Activated CD4-positive, alpha-beta memory T cell treated with anti-CD3 and anti-CD28 coated beads, Interleukin-2, amount 10 ng/mL, durations not matched to agents 7 days and 5 days (primary cell): Measurements from ENCODE around the gene SRSF12. TPM values are rescaled to one million over a fixed set of nuclear protein-coding genes. Genes with fewer than 3 reads are reported as not detected.

Experiments
- CTCF ChIA-PET: fragments of 350-600 bp; sonication (Branson Sonifier 250); formaldehyde crosslinking; loops from one replicate; lab custom pipeline; 2021; ENCODE audit warnings: antibody characterized with exemption, inconsistent platforms; lab: Charles Lee
- POLR2A ChIA-PET: fragments of 350-600 bp; sonication (Branson Sonifier 250); formaldehyde crosslinking; loops from one replicate; lab custom pipeline; 2021; ENCODE audit warnings: antibody characterized with exemption; lab: Charles Lee
- DNase-seq: peaks from one replicate; pipeline ENCODE4 v3.0.0-alpha.2; 2020
- H3K27ac Mint-ChIP-seq: one replicate; pipeline ENCODE4 v1.8.0; 2021; ENCODE audit warnings: mild to moderate bottlenecking, mixed read lengths
- H3K27me3 Mint-ChIP-seq: one replicate; pipeline ENCODE4 v1.8.0; 2021; ENCODE audit warnings: mixed read lengths
- H3K36me3 Mint-ChIP-seq: one replicate; pipeline ENCODE4 v1.8.0; 2021; ENCODE audit warnings: low read depth, mixed read lengths
- H3K4me1 Mint-ChIP-seq: one replicate; pipeline ENCODE4 v1.8.0; 2021; ENCODE audit warnings: mixed read lengths
- H3K4me3 Mint-ChIP-seq: one replicate; pipeline ENCODE4 v1.8.0; 2021; ENCODE audit warnings: mild to moderate bottlenecking, mixed read lengths
- H3K9me3 Mint-ChIP-seq: one replicate; pipeline ENCODE4 v1.8.0; 2021; ENCODE audit warnings: mixed read lengths
- total RNA-seq, 2 experiments: library from RNA; stranded (reverse); gene quantifications; one replicate each; pipeline ENCODE4 v1.2.3, GENCODE V29; 2021

The SRSF12 gene
- total RNA-seq, 2 experiments from 2014 or later: not detected

- Mint-ChIP-seq H3K27me3 (no peaks in the 10 kb centered on the region), H3K27ac (no peak overlapping the region), H3K36me3 (no peaks in the 10 kb centered on the region), H3K4me3 (no peak overlapping the region), H3K4me1 (peaks cover 20% of the 10 kb centered on the region), H3K9me3 (no peaks in the 10 kb centered on the region)
- no peak for DNase-seq
- CTCF ChIA-PET: no interaction called here
- POLR2A ChIA-PET: no interaction called here
Measured at GRCh38 chr6:89048288-89048923, 69.5 kb downstream of the SRSF12 start.

GRCh38 chr6:89047473-89047872 lies 70.4 kb downstream of the SRSF12 start:
- H3K9me3 Mint-ChIP-seq: no peaks in the 10 kb centered on the region
- DNase-seq: no peak
- H3K36me3 Mint-ChIP-seq: no peaks in the 10 kb centered on the region
- H3K4me3 Mint-ChIP-seq: no peak overlapping the region
- CTCF ChIA-PET: no interaction called here
- POLR2A ChIA-PET: interaction anchor here (1.1 kb wide), 1 partner anchor 33 kb away, joined by 4 read pairs; the partner anchor contains the start of gene PNRC1
- no peak overlapping the region for H3K27ac Mint-ChIP-seq
- H3K4me1 Mint-ChIP-seq: peaks cover 24% of the 10 kb centered on the region
- no peaks in the 10 kb centered on the region for H3K27me3 Mint-ChIP-seq

Other genes starting within 250 kb of the SRSF12 start
- 10 to 100 TPM; 18.6 TPM for gene RNGTT, start 154.5 kb downstream of the SRSF12 start, total RNA-seq
- gene PNRC1, start 37.3 kb downstream of the SRSF12 start, total RNA-seq: 100 to 1,000 TPM; 130 to 131 TPM
- 1 to 10 TPM; 5.0 to 5.5 TPM for gene PM20D2, start 28.0 kb upstream of the SRSF12 start, total RNA-seq
- gene GABRR1, start 99.3 kb upstream of the SRSF12 start, total RNA-seq: not detected
- gene GABRR2, start 197.2 kb upstream of the SRSF12 start, total RNA-seq: under 1 TPM; 0.70 to 0.78 TPM
- gene UBE2J1, start 234.7 kb upstream of the SRSF12 start, total RNA-seq: 10 to 100 TPM; 36.9 to 37.2 TPM